T follicular helper cell (primary cell): ENCODE data around the gene DDR1.
"Not testable (repeated sequence)": the region's sequence is repeated elsewhere in the genome, so short reads cannot be mapped to it uniquely, and the experiment has no call there.

Source experiments
- DNase-seq: peaks from one replicate; pipeline ENCODE4 v3.0.0-alpha.2; 2020; ENCODE audit warnings: low read depth
- total RNA-seq, 2 experiments: gene quantifications; one replicate each; lab custom pipeline; 2026; lab: John Stamatoyannopoulos, UW

The DDR1 gene
- 9.6 to 10.7 reads per million in 2 experiments for total RNA-seq

- DNase-seq, result peak; percentile 27
Measured at GRCh38 chr6:30883685-30884520, at the start of gene DDR1. Gene DDR1 (plus strand): TSS chr6:30884519. CDS start chr6:30888730, 4,211 bp downstream.

GRCh38 chr6:30834646-30835045 lies 49.7 kb upstream of the DDR1 start:
- DNase-seq, result no peak

GRCh38 chr6:30835576-30835975 lies 48.7 kb upstream of the DDR1 start:
- no peak for DNase-seq

- DNase-seq, result no peak
Measured at GRCh38 chr6:30836431-30836866, 47.9 kb upstream of the DDR1 start.

- DNase-seq, result no peak
Measured at GRCh38 chr6:30836957-30837356, 47.4 kb upstream of the DDR1 start.

DNA sequence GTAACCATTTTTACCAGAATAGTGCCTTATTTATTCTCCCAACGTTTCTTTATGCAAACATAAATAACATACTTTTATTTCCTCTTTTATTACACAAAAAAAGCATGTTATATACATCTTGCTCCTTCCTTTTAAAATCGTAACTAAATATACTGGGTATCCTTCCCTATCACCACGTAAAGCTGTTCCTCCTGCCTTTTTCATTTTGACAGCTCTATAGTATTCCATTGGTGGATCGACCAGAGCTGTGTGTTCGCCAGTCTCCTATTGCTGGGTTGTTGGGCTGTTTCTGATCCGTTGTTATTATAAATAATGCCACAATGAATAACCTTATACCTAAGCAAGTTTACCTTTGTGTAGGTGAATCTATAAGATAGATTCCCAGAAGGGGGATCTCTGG lies 46.9 kb upstream of the DDR1 start:
- no peak for DNase-seq

DNA sequence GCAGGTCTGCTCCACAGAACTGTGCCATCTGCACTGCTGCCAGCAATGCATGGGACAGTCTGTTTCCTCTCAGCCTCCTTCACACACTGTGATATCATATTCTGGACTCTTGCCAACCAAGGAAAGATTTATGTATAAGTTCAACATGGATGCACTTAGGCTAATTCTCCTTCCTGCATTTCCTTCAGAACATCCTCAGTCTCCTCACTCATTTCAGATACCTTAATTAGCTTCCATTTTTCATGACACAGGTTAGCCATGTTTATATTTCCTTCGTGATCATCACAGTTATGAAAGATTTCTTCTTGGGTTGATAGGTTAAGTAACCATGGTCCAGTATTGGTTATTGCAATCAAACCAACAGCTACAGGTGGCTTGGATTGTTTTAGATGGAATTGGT lies 46.4 kb upstream of the DDR1 start:
- no peak for DNase-seq

DNA sequence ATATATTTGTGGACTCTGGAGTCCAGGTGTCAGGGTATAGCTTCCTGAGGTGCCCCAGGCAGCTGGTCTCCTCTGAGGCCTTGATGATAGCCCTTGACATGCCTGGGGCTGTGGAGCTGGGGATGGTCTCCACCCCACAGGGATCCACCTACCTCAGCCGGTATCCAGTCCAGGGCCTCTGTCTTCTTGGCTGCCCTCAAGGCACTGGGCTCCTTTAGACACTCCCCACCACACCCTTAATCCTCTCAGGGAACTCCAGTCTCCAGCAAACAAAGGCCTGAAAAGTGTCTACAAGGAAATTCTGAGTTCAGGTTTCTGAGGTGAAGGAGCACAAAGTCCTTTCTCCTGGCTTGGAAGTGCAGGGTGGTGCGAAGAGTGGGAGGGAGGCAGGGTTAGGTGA lies 44.6 kb upstream of the DDR1 start:
- DNase-seq, result no peak

GRCh38 chr6:30840084-30840934 lies 44.0 kb upstream of the DDR1 start:
- DNase-seq, result no peak

GRCh38 chr6:30840935-30841643 lies 43.2 kb upstream of the DDR1 start:
- DNase-seq, result no peak

DNA sequence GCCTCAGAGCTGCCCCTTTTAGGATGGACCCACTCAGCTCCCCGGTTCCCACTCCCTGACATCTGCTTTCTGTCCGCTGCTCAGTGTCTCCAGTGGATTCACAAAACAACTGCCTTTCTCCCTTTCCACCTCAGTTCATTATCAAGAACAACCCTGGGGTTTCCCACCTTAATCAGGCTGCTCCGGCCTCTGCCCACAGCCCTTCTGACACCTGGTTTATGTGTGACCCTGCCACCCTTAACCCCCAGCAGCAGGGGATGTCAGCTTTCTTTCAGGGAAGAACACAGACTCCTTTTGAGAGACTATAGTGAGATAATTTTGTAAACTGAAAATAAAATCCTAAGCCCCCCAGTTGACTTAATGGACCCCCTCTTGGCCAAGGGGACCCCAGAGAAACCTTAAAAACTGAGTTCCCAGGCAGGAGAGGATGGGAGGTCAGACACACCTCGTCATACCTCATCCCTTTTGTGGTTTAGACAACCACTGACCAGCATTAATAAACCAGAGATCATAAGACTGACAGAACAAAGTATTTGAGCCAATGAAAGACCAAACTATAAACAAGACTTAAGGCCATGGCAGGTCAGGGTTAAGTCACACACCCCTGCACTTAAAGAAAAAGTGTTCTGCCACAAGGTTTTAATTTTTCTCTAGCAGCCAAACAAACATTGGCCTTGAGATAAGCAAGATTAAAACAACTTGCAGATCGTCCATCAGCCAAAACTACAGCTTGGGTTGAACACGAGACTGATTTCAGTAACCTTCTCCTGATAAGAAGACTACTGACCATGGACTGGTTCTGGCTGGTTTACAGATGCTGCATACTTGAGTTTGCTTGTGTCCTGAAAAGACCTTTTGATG lies 42.4 kb upstream of the DDR1 start:
- DNase-seq, result no peak

- DNase-seq, result no peak
Measured at GRCh38 chr6:30842754-30843610, 41.3 kb upstream of the DDR1 start.

- DNase-seq, result no peak
Measured at GRCh38 chr6:30843611-30843998, 40.7 kb upstream of the DDR1 start.

DNA sequence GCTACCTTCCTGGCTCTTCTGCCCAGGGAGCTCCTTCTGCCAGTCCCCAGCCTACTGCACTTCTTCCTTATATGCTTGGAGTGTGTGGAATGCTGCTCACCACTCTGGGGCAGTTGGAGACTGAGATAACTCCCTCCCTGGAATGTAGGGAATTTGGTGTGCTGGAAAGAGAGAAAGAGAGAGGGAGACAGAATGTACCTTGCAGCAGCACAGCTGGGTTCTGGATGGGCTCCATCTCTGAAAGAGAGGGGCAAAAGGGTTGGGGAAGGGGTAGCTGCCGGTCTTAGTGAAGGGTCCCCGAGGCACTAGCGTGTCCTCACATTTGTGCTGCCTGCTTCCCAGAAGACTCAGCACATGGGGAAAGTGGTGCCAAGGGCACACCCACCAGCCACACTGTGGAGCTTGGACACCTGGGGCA lies 40.2 kb upstream of the DDR1 start:
- DNase-seq, result no peak

DNA sequence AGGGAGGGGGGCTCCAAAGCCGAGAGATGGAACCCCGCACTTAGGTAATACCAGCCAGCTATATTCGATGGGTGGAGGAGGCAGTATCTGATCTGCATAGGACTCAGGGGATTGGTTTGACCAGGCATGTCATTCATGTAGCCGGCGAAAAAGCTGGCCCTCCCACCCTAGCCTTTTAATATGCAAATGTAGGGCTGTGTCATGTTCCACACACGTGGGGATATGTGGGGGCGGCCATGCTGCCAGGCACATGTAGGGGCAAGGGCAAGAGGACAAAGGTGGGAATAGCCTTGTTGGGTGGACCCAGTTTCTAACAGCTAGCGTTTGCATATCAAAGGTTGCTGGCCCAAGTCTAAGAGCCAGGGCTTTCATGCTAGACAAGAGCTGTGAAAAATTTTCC lies 39.1 kb upstream of the DDR1 start:
- no peak for DNase-seq

GRCh38 chr6:30847421-30847970 lies 36.8 kb upstream of the DDR1 start:
- DNase-seq, result no peak

DNA sequence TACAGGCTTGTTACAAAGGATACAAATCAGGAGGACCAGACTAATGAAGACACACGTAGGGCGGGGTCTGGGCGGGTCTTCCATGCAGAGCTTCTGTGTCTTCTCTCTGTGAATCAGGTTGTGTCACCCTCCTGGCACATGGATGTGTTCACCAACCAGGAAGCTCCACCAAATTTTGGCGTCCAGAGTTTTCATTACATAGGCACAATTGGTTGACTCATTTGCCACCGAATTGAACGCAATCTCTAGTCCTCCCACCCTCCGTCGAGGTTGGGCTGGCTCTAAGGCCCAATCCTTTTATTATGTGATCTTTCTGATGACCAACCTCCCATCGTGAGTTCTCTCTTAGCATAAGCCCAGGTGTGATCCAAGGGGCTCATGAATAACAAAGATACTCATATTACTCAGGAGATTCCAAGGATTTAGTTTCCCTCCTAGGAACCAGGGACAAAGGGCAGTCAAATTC lies 36.3 kb upstream of the DDR1 start:
- DNase-seq, result no peak

DNA sequence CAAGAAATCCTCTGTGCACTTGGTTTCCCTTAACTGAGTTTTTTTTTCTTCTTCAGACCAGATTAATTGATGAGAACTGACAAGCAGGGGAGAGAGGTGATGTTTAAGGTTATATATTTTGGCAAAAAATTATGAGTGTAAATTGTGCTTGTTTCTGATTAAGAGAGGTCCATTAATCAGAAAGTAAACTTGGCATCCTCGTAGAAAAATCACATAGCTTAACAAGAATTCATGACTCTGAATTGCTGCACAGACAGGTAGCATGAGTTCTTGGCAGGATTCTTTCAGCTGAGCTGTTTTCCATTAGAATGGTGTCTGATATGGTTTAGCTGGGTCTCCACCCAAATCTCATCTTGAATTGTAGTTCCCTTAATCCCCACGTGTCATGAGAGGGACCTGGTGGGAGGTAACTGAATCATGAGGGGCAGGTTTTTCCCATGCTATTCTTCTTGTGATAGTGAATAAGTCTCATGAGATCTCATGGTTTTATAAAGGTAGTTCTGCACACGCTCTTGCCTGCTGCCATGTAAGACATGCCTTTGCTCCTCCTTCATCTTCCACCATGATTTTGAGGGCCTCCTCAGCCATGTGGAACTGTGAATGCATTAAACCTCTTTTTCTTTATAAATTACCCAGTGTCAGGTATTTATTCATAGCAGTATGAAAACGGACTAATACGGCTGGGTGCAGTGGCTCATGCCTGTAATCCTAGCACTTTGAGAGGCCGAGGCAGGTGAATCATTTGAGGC lies 34.2 kb upstream of the DDR1 start:
- no peak for DNase-seq

GRCh38 chr6:30852459-30852858 lies 31.9 kb upstream of the DDR1 start:
- DNase-seq, result not testable (repeated sequence)
